Stomach (tissue), 9 donors: Measurements from ENCODE around the gene CDC25C. TPM values are rescaled to one million over a fixed set of nuclear protein-coding genes. Genes with fewer than 3 reads are reported as not detected.
A peak's percentile ranks its signal among the peaks of the same experiment; 100 is the strongest.

ENCODE experiments used
- DNase-seq, 2 donors: peaks; one replicate each; pipeline versions ENCODE4 v3.0.0 to v3.0.0-alpha.2; 2013 to 2019
- H3K27ac ChIP-seq, 5 donors: fragments of 200-600 bp in 4 of 5; sonication (generic) in 4 of 5; one replicate each; pipeline ENCODE4 v1.5.1; 2013 to 2019; ENCODE audit warnings: mild to moderate bottlenecking in 1 of 5, moderate library complexity in 1 of 5
- H3K27me3 ChIP-seq, 3 donors: fragments of 200-600 bp; sonication (generic); one replicate each; pipeline ENCODE4 v1.5.1; 2017 to 2019; ENCODE audit warnings: mixed run types in 1 of 3
- H3K36me3 ChIP-seq, 4 donors: fragments of 200-600 bp; sonication (generic); 1 replicate in 3 of 4; 2 replicates in 1 of 4; pipeline ENCODE4 v1.5.1; 2016 to 2019
- H3K4me1 ChIP-seq, 4 donors: fragments of 200-600 bp; sonication (generic); one replicate each; pipeline ENCODE4 v1.5.1; 2016 to 2019
- H3K4me3 ChIP-seq, 4 donors: fragments of 200-600 bp; sonication (generic) in 3 of 4; one replicate each; pipeline ENCODE4 v1.5.1; 2016 to 2019; ENCODE audit warnings: mild to moderate bottlenecking in 1 of 4
- H3K9me3 ChIP-seq, 4 donors: fragments of 200-600 bp; sonication (generic); one replicate each; pipeline ENCODE4 v1.5.1; 2016 to 2019
- EP300 ChIP-seq: sonication (generic); formaldehyde crosslinking; IDR thresholded peaks from one replicate; pipeline ENCODE4 v1.6.1; 2017; ENCODE audit warnings: antibody characterized with exemption
- POLR2A ChIP-seq, 4 donors: fragments of 450-650 bp; IDR thresholded peaks; one replicate each; pipeline ENCODE4 v1.6.1; 2016; ENCODE audit warnings: antibody characterized with exemption in 4 of 4, control low read depth in 2 of 4, mild to moderate bottlenecking in 1 of 4, moderate library complexity in 1 of 4
- POLR2AphosphoS5 ChIP-seq, 3 donors: sonication (generic); formaldehyde crosslinking; IDR thresholded peaks; one replicate each; pipeline ENCODE4 v1.6.1; 2016; ENCODE audit warnings: antibody characterized with exemption in 3 of 3
- WGBS, 5 donors: extraction: QIAGEN DNeasy Blood & Tissue Kit in 3 of 5; methylation state at CpG; one replicate each; pipeline versions ENCODE4 v1.1.5 to v1.1.7; 2013 to 2018; 5-methylcytosine and 5-hydroxymethylcytosine counted together
- intact Hi-C: fragments of 100-400 bp; cut with DNase I; formaldehyde crosslinking; loops from one replicate; pipeline ENCODE4 v1.15.1; 2023; ENCODE audit warnings: low total_unique reads
- polyA plus RNA-seq, 3 donors: library from polyadenylated mRNA; stranded (reverse); fragments of 200-250 nt; gene quantifications; one replicate each; pipeline ENCODE4 v1.2.3, GENCODE V29; 2013
- total RNA-seq, 5 donors: library from RNA; depleted of rRNA; stranded (reverse); fragments of >200 nt; gene quantifications; one replicate each; pipeline versions ENCODE4 v1.1.0 to v1.2.3, GENCODE V29; 2014 to 2016
- TF ChIP-seq, protein P1 (sequence below), 7 experiments: fragments of 450-650 bp in 4 of 7; fragments of 200-600 bp in 3 of 7; sonication (generic) in 3 of 7; IDR thresholded peaks; one replicate each; pipeline ENCODE4 v1.5.1; 2016 to 2019; ENCODE audit warnings: antibody characterized with exemption in 7 of 7, control low read depth in 2 of 7, mild to moderate bottlenecking in 1 of 7
- donor health status: healthy with polysubstance abuse.
- donor health status: Bipolar disorder and iron deficiency.
- donor health status: healthy.

Gene CDC25C
- total and polyA plus RNA-seq, 8 donors, result 0.75 to 4.1 (median 2.1) TPM; not detected in 3

- Histone ChIP-seq H3K27ac (no peak overlapping the region), H3K4me1 (peaks cover 19 to 60% (median 37%) of the 10 kb centered on the region in 4 donors), H3K36me3 (peaks cover 12 to 33% (median 31%) of the 10 kb centered on the region in 4 donors), H3K27me3 (no peaks in the 10 kb centered on the region), H3K9me3 (no peaks in the 10 kb centered on the region), H3K4me3 (no peak overlapping the region)
- DNase-seq, result no peak
- WGBS, 5 donors, result 82 to 92% (median 89%) methylated on average over 3 of the region's 3 CpGs
- no peak for TF ChIP-seq EP300
- intact Hi-C loops, result no loop called here
Measured at GRCh38 chr5:138370537-138370936, 38.9 kb upstream of the CDC25C start.

DNA sequence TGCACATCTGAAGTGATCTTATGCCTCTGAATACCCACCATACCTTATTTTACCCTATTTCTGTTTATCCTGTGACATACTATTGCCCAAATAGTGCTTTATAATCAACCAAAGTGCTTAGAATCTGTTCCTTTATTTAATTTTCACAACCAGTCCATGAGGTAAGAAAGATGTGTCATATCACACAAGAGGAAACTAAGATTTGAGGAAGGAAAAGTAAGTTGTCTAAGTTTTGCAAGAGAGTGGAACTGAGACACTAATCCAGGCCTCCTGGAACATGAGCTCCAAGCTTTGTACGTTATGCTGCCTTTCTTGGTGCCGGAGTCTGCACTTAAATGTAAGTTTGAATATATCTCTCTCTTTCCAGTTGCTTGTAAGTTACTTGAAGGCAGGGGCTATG is 38.1 kb upstream of the CDC25C start:
- peak overlapping the region in 2 of 5 donors; percentile 69 to 76 for H3K27ac ChIP-seq
- H3K36me3 ChIP-seq, result peaks cover 4 to 25% (median 23%) of the 10 kb centered on the region in 4 donors
- WGBS, 5 donors, result 58 to 87% (median 74%) methylated on average over 2 of the region's 2 CpGs
- H3K27me3 ChIP-seq, result no peaks in the 10 kb centered on the region
- intact Hi-C loops, result no loop called here
- peaks cover 19 to 63% (median 37%) of the 10 kb centered on the region in 4 donors for H3K4me1 ChIP-seq
- no peak overlapping the region for H3K4me3 ChIP-seq
- TF ChIP-seq POLR2A (IDR thresholded peaks at IDR 0.05) (no peak), EP300 (no peak), POLR2AphosphoS5 (IDR thresholded peaks at IDR 0.05) (no peak)
- TF ChIP-seq, protein P1, sequence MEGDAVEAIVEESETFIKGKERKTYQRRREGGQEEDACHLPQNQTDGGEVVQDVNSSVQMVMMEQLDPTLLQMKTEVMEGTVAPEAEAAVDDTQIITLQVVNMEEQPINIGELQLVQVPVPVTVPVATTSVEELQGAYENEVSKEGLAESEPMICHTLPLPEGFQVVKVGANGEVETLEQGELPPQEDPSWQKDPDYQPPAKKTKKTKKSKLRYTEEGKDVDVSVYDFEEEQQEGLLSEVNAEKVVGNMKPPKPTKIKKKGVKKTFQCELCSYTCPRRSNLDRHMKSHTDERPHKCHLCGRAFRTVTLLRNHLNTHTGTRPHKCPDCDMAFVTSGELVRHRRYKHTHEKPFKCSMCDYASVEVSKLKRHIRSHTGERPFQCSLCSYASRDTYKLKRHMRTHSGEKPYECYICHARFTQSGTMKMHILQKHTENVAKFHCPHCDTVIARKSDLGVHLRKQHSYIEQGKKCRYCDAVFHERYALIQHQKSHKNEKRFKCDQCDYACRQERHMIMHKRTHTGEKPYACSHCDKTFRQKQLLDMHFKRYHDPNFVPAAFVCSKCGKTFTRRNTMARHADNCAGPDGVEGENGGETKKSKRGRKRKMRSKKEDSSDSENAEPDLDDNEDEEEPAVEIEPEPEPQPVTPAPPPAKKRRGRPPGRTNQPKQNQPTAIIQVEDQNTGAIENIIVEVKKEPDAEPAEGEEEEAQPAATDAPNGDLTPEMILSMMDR (IDR thresholded peaks at IDR 0.05), result no peak
- H3K9me3 ChIP-seq, result no peaks in the 10 kb centered on the region
- DNase-seq, result no peak

- WGBS, 5 donors, result 69 to 79% (median 77%) methylated on average over 5 of the region's 5 CpGs
- no peak for DNase-seq
- intact Hi-C loops, result no loop called here
- Histone ChIP-seq H3K4me3 (no peak overlapping the region), H3K27ac (peak overlapping the region in 2 of 5 donors; percentile 69 to 76), H3K4me1 (peaks cover 19 to 63% (median 37%) of the 10 kb centered on the region in 4 donors), H3K9me3 (no peaks in the 10 kb centered on the region), H3K36me3 (peaks cover 3 to 25% (median 18%) of the 10 kb centered on the region in 4 donors), H3K27me3 (no peaks in the 10 kb centered on the region)
- TF ChIP-seq POLR2A (IDR thresholded peaks at IDR 0.05) (no peak), EP300 (no peak), POLR2AphosphoS5 (IDR thresholded peaks at IDR 0.05) (no peak)
- TF ChIP-seq, protein P1 (IDR thresholded peaks at IDR 0.05), result no peak
Measured at GRCh38 chr5:138369261-138369660, 37.7 kb upstream of the CDC25C start.

DNA sequence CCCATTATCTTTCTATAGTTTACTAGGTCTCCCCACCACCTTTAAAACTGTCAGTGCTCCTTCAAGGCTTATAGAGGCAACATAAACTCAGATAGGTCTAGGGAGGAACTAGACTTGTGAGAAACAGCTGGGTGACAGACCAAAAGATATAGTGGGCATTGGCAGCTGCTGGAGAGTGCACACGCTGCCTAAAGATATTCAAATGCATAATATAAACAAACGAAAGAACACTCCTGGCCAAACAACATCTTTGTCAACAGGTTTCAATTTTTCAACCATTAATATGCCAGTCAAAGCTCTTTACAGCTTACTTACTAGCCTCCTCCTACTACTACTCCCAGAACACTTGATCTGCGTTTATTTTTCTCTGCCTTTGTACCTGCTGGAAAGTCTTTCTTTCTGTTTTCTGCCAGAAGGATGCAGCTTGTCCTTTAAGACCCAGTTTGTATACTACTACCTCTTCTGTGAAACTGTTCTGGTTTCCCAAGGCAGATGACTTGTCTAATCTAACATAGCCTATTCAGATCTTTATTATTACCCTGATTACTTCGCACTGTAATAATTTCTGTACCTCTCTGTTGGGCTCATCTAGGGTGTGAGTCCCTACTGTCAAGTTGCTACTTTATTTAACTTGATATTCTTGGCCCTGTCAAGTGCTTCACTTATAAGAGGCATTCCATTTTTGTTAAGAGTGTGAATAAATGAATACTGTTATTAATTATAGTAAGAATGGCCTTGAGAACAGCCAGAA is 35.2 kb upstream of the CDC25C start:
- Histone ChIP-seq H3K27ac (no peak overlapping the region), H3K4me1 (peaks cover 19 to 64% (median 40%) of the 10 kb centered on the region in 4 donors), H3K36me3 (peaks cover 0 to 5% (median 0%) of the 10 kb centered on the region in 4 donors), H3K9me3 (no peaks in the 10 kb centered on the region), H3K27me3 (no peaks in the 10 kb centered on the region), H3K4me3 (no peak overlapping the region)
- WGBS, 5 donors, result 35 to 51% (median 46%) methylated on average over 4 of the region's 4 CpGs
- DNase-seq, result no peak
- intact Hi-C loops, result no loop called here
- TF ChIP-seq, protein P1 (IDR thresholded peaks at IDR 0.05), result no peak
- TF ChIP-seq POLR2A (IDR thresholded peaks at IDR 0.05), result no peak

- Histone ChIP-seq H3K9me3 (no peaks in the 10 kb centered on the region), H3K36me3 (peaks cover 0 to 5% (median 0%) of the 10 kb centered on the region in 4 donors), H3K27ac (no peak overlapping the region), H3K4me1 (peaks cover 16 to 61% (median 39%) of the 10 kb centered on the region in 4 donors), H3K27me3 (no peaks in the 10 kb centered on the region), H3K4me3 (no peak overlapping the region)
- no peak for TF ChIP-seq EP300
- TF ChIP-seq, protein P1 (IDR thresholded peaks at IDR 0.05), result no peak
- no peak for TF ChIP-seq POLR2A (IDR thresholded peaks at IDR 0.05)
- no peak for TF ChIP-seq POLR2AphosphoS5 (IDR thresholded peaks at IDR 0.05)
- WGBS, 5 donors, result 93 to 98% (median 94%) methylated on average over 1 of the region's 1 CpG
- intact Hi-C loops, result no loop called here
- DNase-seq, result no peak
Measured at GRCh38 chr5:138364576-138364975, 33.0 kb upstream of the CDC25C start.
